ENCODE measurements around the gene TECTB. TPM values are rescaled to one million over a fixed set of nuclear protein-coding genes. Genes with fewer than 3 reads are reported as not detected.

TECTB gene
- total RNA-seq, 8 experiments from 2014 or later, result 0.05 to 0.31 (median 0.09) TPM; not detected in 3

GRCh38 chr10:112299456-112299855 lies 16.3 kb downstream of the TECTB start:
- in situ Hi-C loops (cut with MboI; ENCODE audit: low pct_unique_long_range_greater_than_20kb in 2 of 9, low sequenced_read_pairs in 9 of 9, unreplicated experiment in 9 of 9), result no loop called here
- 58 to 93% (median 82%) methylated on average over 2 to 15 of the region's 15 CpGs; no CpG with 5 or more reads in 2 of the 10 experiments for WGBS, 10 experiments
- Histone ChIP-seq H3K27ac (no peak overlapping the region), H3K4me3 (no peak overlapping the region), H3K4me1 (replicated peaks in 1 of 2) (no peaks in the 10 kb centered on the region)
- no peak for ATAC-seq (replicated peaks in 6 of 8)

GRCh38 chr10:112302335-112302734 lies 19.1 kb downstream of the TECTB start:
- WGBS, 10 experiments, result 78 to 100% (median 92%) methylated on average over 2 to 3 of the region's 3 CpGs; no CpG with 5 or more reads in 4 of the 10 experiments
- Histone ChIP-seq H3K4me3 (no peak overlapping the region), H3K27ac (no peak overlapping the region), H3K4me1 (replicated peaks in 1 of 2) (peaks cover 0 to 9% of the 10 kb centered on the region in 2 donors)
- ATAC-seq (replicated peaks in 6 of 8), result no peak
- in situ Hi-C loops (cut with MboI; ENCODE audit: low pct_unique_long_range_greater_than_20kb in 2 of 9, low sequenced_read_pairs in 9 of 9, unreplicated experiment in 9 of 9), result loop anchor here in 5 of 9 experiments (10.0 to 25.0 kb wide), 6 partner anchors 115 to 1240 kb away; partner anchors contain the start of gene GPAM (in 2 of the 5)

DNA sequence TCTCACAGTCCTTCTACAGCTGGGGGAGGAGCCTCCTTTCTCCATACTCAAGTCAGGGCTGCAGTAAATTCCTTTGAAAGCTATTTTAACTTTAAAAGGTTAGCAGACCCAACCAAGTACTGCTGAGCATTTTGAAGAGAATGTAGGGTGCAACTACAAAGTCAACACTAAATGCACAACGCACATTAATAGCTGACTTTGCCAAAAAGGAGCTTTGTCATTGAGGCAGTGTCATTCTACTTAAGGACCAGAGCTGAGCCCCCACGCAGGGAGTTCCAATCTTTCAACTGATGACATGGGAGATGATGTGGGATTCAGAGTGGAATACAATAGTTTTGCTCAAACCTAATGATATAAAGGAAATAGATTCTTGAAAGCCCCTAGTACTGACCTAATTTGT lies 20.3 kb downstream of the TECTB start:
- in situ Hi-C loops (cut with MboI; ENCODE audit: low pct_unique_long_range_greater_than_20kb in 2 of 9, low sequenced_read_pairs in 9 of 9, unreplicated experiment in 9 of 9), result loop anchor here in 5 of 9 experiments (10.0 to 25.0 kb wide), 6 partner anchors 116 to 1241 kb away; partner anchors contain the start of gene GPAM (in 2 of the 5)
- no peak overlapping the region for H3K27ac ChIP-seq
- 60 to 100% (median 78%) methylated on average over 1 to 2 of the region's 2 CpGs; no CpG with 5 or more reads in 4 of the 10 experiments for WGBS, 10 experiments
- H3K4me1 ChIP-seq (replicated peaks in 1 of 2), result peaks cover 3 to 14% of the 10 kb centered on the region in 2 donors
- no peak overlapping the region for H3K4me3 ChIP-seq
- ATAC-seq (replicated peaks in 6 of 8), result peak in 1 of 8 experiments; percentile 24

- WGBS, 10 experiments, result 0 to 89% (median 70%) methylated on average over 2 to 3 of the region's 3 CpGs; no CpG with 5 or more reads in 1 of the 10 experiments
- Histone ChIP-seq H3K4me1 (replicated peaks in 1 of 2) (peaks cover 3 to 14% of the 10 kb centered on the region in 2 donors), H3K4me3 (no peak overlapping the region), H3K27ac (no peak overlapping the region)
- in situ Hi-C loops (cut with MboI; ENCODE audit: low pct_unique_long_range_greater_than_20kb in 2 of 9, low sequenced_read_pairs in 9 of 9, unreplicated experiment in 9 of 9), result loop anchor here in 5 of 9 experiments (10.0 to 25.0 kb wide), 6 partner anchors 117 to 1242 kb away; partner anchors contain the start of gene GPAM (in 2 of the 5)
- ATAC-seq (replicated peaks in 6 of 8), result peak in 3 of 8 experiments; percentile 48 to 62 (median 62)
Observed at GRCh38 chr10:112304267-112304859, 21.2 kb downstream of the TECTB start.

DNA sequence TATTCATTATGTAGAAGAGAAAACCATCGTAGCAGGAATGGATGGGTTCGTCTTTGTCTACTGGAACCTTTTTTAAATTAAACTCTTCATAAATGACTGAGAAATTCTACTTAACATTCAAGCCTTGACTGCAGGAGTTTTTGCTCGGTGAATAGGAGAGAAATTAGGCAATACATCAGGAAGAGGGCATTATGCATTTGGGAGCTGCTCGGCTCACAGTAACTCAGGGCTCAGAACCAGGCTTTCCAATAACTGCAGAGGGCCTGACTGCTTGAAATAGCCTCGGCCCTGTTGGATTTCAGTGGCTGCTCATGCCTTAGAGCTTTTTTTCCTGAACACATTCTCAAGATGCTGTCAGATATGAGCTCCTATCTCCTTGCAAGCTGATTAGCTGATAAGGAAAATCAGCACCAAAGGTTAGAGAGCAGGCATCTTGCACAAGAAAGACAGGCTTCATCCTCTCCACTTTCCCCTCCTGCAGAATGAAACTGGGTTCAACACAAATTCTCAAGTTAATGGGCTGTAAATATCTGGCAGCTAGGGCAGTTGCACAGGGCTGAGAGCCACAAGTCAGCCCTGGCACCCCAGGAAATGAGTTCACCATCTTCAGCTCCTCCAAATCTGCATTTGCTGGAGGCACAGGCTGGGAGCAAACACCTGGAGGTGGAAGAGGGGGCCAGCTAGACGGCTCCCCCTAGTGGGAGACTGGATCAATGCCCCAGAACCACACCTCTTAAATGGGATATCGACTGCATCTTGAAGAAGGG lies 24.3 kb downstream of the TECTB start:
- Histone ChIP-seq H3K4me3 (no peak overlapping the region), H3K27ac (peak overlapping the region in 1 of 2 donors; percentile 42), H3K4me1 (replicated peaks in 1 of 2) (peaks cover 3 to 14% of the 10 kb centered on the region in 2 donors)
- in situ Hi-C loops (cut with MboI; ENCODE audit: low pct_unique_long_range_greater_than_20kb in 2 of 9, low sequenced_read_pairs in 9 of 9, unreplicated experiment in 9 of 9), result loop anchor here in 5 of 9 experiments (10.0 to 25.0 kb wide), 6 partner anchors 120 to 1245 kb away; partner anchors contain the start of gene GPAM (in 2 of the 5)
- peak; percentile 39 to 92 (median 64) for ATAC-seq (replicated peaks in 6 of 8)
- WGBS, 10 experiments, result 31 to 84% (median 41%) methylated on average over 2 to 5 of the region's 7 CpGs; no CpG with 5 or more reads in 1 of the 10 experiments

DNA sequence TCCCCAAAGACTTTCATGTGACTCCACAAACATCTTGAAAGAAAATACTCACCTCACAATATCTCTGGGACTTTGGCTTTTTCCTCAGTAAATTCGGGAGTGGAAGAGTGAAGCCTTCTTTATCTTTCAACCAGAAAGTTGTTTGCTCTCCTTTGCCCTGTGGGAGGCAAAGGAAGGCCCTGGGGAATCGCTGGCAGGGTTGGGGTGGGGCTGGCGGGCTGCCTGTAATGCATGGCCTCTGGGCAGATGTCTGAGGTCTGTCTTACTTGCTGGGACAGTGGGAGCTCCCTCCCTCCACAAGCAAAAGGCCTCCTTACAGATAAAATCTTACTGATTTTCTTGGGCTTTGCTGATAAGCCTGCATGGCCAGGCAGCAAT lies 24.9 kb downstream of the TECTB start:
- ATAC-seq (replicated peaks in 6 of 8), result peak in 3 of 8 experiments; percentile 28 to 44 (median 38)
- in situ Hi-C loops (cut with MboI; ENCODE audit: low pct_unique_long_range_greater_than_20kb in 2 of 9, low sequenced_read_pairs in 9 of 9, unreplicated experiment in 9 of 9), result loop anchor here in 5 of 9 experiments (10.0 to 25.0 kb wide), 6 partner anchors 121 to 1246 kb away; partner anchors contain the start of gene GPAM (in 2 of the 5)
- Histone ChIP-seq H3K4me3 (no peak overlapping the region), H3K27ac (no peak overlapping the region), H3K4me1 (replicated peaks in 1 of 2) (peaks cover 3 to 14% of the 10 kb centered on the region in 2 donors)
- WGBS, 10 experiments, result 0 to 86% (median 20%) methylated on average over 1 to 3 of the region's 3 CpGs; no CpG with 5 or more reads in 3 of the 10 experiments

DNA sequence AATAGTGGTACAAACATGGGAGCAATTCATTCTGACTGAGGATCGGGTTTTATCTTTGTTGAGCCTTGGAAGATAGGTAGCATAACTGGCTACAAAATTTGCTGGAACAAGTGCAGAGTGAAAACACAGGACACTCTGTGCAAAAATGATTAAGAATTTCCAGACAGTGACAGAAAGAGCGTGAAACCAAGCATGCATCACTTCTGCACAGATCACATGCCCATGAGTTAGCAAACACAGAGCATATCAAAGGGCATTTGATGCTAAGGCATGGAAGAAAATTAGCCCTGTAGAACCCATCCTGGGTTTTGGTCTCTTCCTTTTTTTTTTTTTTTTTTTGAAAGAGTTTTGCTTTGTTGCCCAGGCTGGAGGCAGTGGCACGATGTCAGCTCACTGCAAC lies 28.3 kb downstream of the TECTB start:
- Histone ChIP-seq H3K4me1 (replicated peaks in 1 of 2) (peaks cover 3 to 13% of the 10 kb centered on the region in 2 donors), H3K4me3 (no peak overlapping the region), H3K27ac (no peak overlapping the region)
- ATAC-seq (replicated peaks in 6 of 8), result no peak
- in situ Hi-C loops (cut with MboI; ENCODE audit: low pct_unique_long_range_greater_than_20kb in 2 of 9, low sequenced_read_pairs in 9 of 9, unreplicated experiment in 9 of 9), result loop anchor here in 5 of 9 experiments (25.0 kb wide), 5 partner anchors 124 to 1249 kb away; partner anchors contain the start of gene GPAM (in 1 of the 5)
- WGBS, 10 experiments, result 80 to 100% (median 90%) methylated on average over 2 to 3 of the region's 3 CpGs; no CpG with 5 or more reads in 3 of the 10 experiments

GRCh38 chr10:112313234-112313633 lies 30.0 kb downstream of the TECTB start:
- 80 to 100% (median 100%) methylated on average over 1 to 2 of the region's 3 CpGs; no CpG with 5 or more reads in 5 of the 10 experiments for WGBS, 10 experiments
- no peak for ATAC-seq (replicated peaks in 6 of 8)
- in situ Hi-C loops (cut with MboI; ENCODE audit: low pct_unique_long_range_greater_than_20kb in 2 of 9, low sequenced_read_pairs in 9 of 9, unreplicated experiment in 9 of 9), result loop anchor here in 5 of 9 experiments (25.0 kb wide), 5 partner anchors 126 to 1251 kb away; partner anchors contain the start of gene GPAM (in 1 of the 5)

DNA sequence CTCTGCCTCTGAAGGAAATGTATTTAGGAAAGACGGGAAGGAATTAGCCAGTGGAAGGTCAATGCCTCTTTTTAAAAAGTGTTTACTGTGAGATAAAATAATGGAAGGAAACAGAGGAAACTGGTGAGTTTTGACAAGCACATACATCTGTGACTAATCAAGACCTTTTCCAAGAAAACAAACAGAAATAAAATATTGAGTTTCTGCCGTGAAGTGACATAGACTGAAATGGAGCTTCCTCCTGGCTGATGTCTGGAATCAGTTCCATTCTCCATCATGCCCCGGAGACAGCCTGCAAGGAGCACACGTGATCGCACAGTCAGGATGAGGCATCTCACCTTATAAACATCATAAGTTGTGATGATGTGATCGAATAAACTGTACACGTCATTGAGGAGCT lies 30.7 kb downstream of the TECTB start:
- ATAC-seq (replicated peaks in 6 of 8), result peak in 1 of 8 experiments; percentile 42
- WGBS, 10 experiments, result 25 to 100% (median 83%) methylated on average over 1 to 7 of the region's 7 CpGs; no CpG with 5 or more reads in 1 of the 10 experiments
- H3K4me1 ChIP-seq (replicated peaks in 1 of 2), result no peaks in the 10 kb centered on the region
- in situ Hi-C loops (cut with MboI; ENCODE audit: low pct_unique_long_range_greater_than_20kb in 2 of 9, low sequenced_read_pairs in 9 of 9, unreplicated experiment in 9 of 9), result loop anchor here in 5 of 9 experiments (25.0 kb wide), 5 partner anchors 127 to 1252 kb away; partner anchors contain the start of gene GPAM (in 1 of the 5)
- H3K27ac ChIP-seq, result no peak overlapping the region
- H3K4me3 ChIP-seq, result no peak overlapping the region

More at GRCh38 chr10:112313234-112313633, 30.0 kb downstream of the TECTB start:
- Histone ChIP-seq H3K27ac (no peak overlapping the region), H3K4me3 (no peak overlapping the region), H3K4me1 (replicated peaks in 1 of 2) (peaks cover 0 to 1% of the 10 kb centered on the region in 2 donors)

DNA sequence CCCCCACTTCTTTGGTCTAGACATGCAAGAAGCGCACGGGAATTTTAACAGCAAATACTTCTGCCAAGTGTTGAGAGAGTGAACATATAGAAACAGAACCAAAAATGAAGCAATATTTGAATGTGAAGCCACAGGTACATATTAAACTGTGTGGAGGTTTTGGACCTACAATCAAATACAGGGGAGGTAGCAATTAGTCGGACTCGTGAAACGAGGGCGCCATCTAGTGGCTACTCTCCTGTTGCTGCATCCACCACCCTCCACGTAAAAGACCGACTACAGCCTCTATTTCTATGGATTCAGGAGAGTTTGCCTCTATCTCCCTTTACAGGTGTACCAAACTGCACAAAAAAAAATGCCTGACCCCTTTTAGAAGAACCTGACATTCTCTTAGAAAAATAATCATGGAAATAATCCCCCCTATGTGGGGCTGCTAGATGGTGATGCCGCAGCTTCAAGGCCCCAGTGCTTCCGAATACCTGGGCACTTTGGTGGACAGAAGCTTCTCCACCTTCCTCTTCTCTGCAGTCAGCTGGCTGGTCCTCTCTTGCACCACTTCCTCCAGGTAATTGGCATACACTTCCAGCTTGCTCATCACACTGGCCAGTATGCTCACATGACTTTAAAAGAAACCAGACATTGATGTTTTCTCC lies 31.7 kb downstream of the TECTB start:
- in situ Hi-C loops (cut with MboI; ENCODE audit: low pct_unique_long_range_greater_than_20kb in 2 of 9, low sequenced_read_pairs in 9 of 9, unreplicated experiment in 9 of 9), result loop anchor here in 5 of 9 experiments (25.0 kb wide), 5 partner anchors 128 to 1253 kb away; partner anchors contain the start of gene GPAM (in 1 of the 5)
- peak; percentile 86 to 100 (median 94) for ATAC-seq (replicated peaks in 6 of 8)
- 0 to 62% (median 26%) methylated on average over 1 to 9 of the region's 10 CpGs; no CpG with 5 or more reads in 2 of the 10 experiments for WGBS, 10 experiments
- Histone ChIP-seq H3K4me1 (replicated peaks in 1 of 2) (no peaks in the 10 kb centered on the region), H3K4me3 (no peak overlapping the region), H3K27ac (no peak overlapping the region)

DNA sequence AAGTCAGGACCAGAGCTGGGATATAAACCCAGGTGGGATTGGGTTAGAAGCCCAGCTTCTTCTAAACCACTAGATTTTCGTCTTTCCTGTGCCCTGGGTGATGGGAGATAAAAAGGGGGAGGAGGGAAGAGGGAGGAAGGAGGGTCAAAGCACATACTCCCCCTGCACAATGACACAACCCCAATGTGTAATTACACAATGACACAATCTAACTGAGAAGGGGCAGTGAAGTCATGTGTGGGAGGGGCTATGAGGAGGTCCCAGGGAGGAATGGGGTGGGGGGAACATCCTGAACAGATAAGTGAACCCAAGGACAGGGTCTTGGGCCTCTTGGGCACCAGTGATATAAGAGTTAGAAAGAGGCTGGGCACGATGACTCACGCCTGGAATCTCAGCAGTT lies 44.5 kb downstream of the TECTB start:
- Histone ChIP-seq H3K27ac (no peak overlapping the region), H3K4me3 (no peak overlapping the region), H3K4me1 (replicated peaks in 1 of 2) (no peaks in the 10 kb centered on the region)
- in situ Hi-C loops (cut with MboI; ENCODE audit: low pct_unique_long_range_greater_than_20kb in 2 of 9, low sequenced_read_pairs in 9 of 9, unreplicated experiment in 9 of 9), result loop anchor here in 2 of 9 experiments (10.0 to 25.0 kb wide), 2 partner anchors 107 to 110 kb away; partner anchors contain the start of genes VTI1A (in 1 of the 2) and ZDHHC6 (in 1 of the 2)
- WGBS, 10 experiments, result 60 to 88% (median 65%) methylated on average over 1 to 2 of the region's 3 CpGs; no CpG with 5 or more reads in 7 of the 10 experiments
- ATAC-seq (replicated peaks in 6 of 8), result peak in 1 of 8 experiments; percentile 39

- no peaks in the 10 kb centered on the region for H3K4me1 ChIP-seq (replicated peaks in 1 of 2)
- H3K4me3 ChIP-seq, result no peak overlapping the region
- peak in 3 of 8 experiments; percentile 14 to 54 (median 44) for ATAC-seq (replicated peaks in 6 of 8)
- 0 to 82% (median 48%) methylated on average over 1 to 3 of the region's 4 CpGs; no CpG with 5 or more reads in 4 of the 10 experiments for WGBS, 10 experiments
- in situ Hi-C loops (cut with MboI; ENCODE audit: low pct_unique_long_range_greater_than_20kb in 2 of 9, low sequenced_read_pairs in 9 of 9, unreplicated experiment in 9 of 9), result loop anchor here in 1 of 9 experiments (25.0 kb wide), 1 partner anchor 107 kb away; the partner anchor contains the start of genes VTI1A and ZDHHC6
- H3K27ac ChIP-seq, result no peak overlapping the region
Observed at GRCh38 chr10:112330162-112330561, 47.0 kb downstream of the TECTB start.

Measured in motor neuron (in vitro differentiated cells).